ENCODE data around the gene B3GALNT2.

DNA sequence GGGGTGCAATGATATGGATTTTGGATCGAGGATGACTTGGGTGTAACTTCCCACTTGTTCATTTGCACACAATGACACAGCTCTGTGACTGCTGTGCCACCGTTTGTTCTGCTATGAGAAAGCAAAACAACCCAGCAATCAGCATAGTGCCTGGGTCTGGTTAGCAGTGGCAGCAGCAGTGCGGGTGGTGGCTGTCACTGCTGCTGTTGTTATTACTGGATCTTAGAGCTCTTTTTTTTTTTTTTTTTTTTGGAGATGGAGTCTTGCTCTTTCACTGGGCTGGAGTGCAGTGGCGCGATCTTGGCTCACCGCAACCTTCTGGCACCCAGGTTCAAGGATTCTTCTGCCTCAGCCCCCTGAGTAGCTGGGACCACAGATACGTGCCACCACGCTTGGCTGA is 80.2 kb downstream of the B3GALNT2 start:
- TF ChIP-seq, protein P1, sequence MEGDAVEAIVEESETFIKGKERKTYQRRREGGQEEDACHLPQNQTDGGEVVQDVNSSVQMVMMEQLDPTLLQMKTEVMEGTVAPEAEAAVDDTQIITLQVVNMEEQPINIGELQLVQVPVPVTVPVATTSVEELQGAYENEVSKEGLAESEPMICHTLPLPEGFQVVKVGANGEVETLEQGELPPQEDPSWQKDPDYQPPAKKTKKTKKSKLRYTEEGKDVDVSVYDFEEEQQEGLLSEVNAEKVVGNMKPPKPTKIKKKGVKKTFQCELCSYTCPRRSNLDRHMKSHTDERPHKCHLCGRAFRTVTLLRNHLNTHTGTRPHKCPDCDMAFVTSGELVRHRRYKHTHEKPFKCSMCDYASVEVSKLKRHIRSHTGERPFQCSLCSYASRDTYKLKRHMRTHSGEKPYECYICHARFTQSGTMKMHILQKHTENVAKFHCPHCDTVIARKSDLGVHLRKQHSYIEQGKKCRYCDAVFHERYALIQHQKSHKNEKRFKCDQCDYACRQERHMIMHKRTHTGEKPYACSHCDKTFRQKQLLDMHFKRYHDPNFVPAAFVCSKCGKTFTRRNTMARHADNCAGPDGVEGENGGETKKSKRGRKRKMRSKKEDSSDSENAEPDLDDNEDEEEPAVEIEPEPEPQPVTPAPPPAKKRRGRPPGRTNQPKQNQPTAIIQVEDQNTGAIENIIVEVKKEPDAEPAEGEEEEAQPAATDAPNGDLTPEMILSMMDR (conservative IDR thresholded peaks at IDR 0.05; ENCODE audit: low read depth, low read length): no peak
- no peak for TF ChIP-seq MXI1 (IDR thresholded peaks at IDR 0.05; ENCODE audit: borderline replicate concordance, low read depth, low read length)

All from IMR-90 (cell line).